GM19099 (cell line): ENCODE results near the gene POLR1A.

ENCODE experiments used
- POLR2A ChIP-seq: IDR thresholded peaks from 3 replicates; pipeline ENCODE4 v1.6.1; 2011; ENCODE audit warnings: low read depth; ENCODE audit not compliant: insufficient read length; ENCODE audit errors: extremely low read depth

The POLR1A gene

DNA sequence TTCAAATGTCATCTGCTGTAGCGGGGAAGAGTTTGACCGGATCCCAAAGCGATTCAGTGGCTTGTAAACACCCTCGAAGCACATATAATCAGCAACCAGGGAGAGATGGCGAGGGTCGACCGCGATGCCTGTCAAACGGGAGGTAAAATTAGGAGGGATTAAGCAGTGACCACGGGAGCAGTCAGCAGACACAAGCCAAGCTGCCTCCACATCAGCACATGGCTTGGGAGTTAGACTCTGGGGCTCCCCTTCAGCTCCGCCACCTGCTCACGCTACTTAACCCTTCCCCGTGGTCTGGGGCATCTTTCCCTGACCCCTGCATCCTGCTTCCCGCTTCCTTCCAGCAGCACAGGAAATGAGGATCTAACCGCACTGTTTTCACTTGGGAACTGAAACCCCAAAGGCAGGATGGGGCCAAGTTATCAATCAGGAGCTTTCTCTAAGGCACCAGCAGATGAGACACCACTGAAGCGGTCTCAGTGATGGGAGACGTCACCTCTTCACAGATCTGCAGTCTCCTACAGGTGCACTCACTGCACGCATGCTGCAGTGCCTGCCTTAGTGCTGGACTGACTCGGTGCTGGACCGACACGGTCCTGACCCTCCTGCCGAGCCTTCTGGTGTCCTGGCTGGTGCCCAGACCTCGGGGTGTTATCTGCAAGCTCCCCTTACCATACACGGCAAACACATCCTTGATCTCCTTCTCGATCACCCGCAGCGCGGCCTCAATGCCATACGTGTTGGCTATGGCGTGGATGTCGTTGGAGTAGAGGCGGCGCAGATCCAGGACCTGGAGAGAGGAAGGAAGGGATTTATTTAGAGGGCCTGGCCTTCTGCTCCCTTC lies 77.5 kb downstream of the POLR1A start:
- no peak for TF ChIP-seq POLR2A

DNA sequence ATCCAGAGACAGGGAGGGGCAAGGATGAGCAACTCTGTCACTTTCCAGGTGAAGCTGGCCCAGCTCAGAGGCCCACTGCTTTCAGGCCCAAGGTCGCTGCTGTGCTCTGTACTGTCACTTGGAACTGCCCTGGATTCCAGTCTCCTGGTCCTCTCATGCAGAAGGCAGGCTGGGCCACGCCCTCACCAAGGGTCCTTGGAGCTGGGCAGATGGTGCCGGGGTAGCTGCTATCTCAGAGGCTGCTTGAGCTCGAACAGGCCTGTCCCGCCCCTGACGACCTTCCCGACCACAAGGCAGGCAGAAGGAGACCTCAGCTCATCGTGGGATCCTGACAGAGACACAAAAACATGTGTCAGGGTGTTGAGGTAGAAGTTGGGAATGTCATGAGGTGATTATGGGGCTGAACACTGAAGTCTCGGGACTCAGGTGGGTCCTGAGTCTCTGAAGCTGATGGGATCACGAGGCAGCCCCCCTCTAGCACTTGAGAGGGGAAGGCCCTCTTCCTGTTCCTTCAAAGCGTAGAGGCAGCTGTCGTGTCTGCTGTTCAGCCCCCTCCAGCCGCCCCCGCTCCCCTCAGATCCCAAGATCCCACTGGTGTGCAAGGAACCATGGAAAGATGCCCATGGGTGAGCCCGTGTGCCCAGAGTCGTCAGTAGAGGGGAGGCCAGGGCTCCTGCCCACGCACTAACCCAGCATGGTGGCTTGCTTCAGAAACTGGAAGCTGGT lies 78.3 kb downstream of the POLR1A start:
- TF ChIP-seq POLR2A, result no peak

DNA sequence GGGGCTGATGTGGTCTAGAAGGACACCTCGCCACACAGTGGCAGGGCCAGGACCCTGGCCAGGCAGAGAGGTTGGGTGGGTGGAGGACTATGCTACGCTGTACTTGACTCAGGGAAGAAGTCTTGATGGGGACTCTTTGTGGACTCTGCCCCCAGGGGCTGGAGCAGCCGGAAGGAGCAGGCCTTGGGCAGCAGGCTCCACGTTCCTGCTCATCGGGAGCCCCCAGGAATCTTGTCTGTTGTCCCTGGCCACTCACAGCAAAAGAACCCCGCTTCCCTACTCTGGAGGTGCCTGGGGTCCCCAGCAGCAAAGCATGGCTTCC lies 79.0 kb downstream of the POLR1A start:
- TF ChIP-seq POLR2A, result no peak

DNA sequence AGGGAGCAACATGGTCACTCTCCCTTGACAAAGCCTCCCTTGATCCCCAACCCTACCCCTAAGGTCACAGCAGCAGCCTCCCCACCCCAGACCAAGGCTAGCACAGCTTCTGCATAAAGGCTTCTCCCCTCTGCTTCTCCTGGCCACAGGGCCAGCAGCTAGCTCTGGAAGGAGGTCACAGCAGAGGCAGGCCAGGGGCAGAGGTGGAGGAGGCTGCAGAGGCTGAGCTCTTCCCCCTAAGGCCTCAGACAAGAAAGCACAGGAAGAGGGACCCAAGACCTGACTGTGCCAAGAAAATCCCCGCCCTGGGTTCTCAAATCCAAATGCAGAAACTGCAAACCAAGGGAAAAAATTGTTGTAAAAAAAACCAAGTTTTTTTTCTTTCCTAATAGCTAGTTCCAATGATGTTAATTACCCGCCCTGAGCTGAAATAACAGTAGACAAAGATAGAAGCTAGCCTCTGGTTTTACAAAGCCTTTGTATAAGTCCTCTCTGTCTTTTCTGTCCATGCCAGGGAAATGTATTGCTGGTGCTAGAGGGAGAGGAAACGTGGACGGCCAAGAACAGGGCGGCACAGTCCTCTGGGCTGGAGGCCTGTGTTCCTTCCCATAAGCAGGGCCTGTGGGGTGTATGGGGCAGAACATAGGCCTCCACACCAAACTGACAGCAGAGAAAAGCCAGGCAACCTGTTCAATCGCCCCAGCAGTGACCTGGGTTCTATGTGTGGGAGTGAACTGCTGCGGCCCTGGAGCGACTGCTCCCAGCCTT lies 79.5 kb downstream of the POLR1A start:
- no peak for TF ChIP-seq POLR2A

DNA sequence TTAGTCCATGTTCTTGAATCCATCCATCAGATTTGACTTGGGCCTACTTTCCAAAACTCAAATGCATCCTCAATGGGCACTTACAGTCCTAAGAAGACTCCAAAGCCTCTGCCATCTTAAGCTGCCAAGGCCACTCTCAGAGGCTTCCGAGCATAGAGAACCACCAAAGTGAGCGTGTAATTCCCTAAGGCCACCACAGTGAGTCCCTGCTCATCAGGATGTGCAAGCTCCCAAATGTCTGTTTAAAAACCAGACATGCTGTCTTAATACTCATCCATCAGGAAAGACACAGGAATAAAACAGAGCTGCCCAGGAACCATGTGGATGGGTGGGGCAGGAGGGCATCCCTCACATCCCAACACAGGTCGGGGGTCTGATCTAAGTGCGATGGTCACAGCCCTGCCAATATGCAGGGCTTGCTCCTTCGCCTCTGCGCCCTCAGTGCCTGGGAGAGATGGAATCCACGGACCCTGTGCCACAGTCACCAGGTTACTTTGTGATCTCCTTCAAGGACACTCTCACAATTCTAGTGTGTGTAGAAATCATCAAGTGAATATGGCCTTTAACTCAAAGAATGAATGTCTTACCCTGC lies 80.4 kb downstream of the POLR1A start:
- TF ChIP-seq POLR2A, result no peak

DNA sequence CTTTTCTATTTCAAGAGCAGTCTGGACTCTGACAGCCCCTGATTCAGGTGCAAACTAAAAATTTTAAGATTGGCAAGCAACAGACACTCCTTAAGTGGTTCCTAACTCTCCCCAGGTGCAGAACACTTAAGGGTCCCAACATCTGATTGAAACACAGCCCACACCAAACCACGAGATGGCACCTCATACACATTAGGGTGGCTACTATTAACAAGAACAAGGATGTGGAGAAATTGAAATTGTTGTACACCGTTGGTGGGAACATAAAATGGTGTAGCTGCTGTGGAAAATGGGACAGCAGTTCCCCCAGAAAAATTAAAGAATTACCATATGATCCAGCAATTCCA lies 82.3 kb downstream of the POLR1A start:
- no peak for TF ChIP-seq POLR2A

DNA sequence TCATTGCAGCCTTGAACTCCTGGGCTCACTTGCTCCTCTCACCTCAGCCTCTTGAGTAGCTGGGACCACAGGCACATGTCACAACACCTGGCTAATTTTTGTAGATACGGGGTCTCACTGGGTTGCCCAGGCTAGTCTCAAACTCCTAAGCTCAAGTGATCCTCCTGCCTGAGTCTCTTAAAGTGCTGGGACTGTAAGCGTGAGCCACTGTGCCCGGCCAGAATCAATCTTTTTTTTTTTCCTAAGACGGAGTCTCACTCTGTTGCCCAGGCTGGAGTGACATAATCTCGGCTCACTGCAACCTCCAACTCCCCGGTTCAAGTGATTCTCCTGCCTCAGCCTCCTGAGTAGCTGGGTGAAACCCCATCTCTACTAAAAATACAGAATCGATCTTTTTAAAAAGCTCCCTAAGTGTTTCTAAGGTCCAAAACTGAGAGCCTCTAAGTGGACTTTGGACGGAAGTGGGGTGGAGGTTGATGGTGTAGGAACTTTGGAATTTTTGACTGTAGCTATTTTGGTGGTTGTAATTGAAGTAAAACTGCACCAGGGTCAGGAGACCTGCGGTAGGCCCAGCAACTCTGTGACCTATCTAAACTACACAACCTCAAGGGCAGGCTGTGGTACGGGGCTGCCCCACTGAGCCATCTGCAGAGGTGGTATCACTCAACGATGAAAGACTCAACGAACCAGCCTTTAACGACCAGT lies 82.9 kb downstream of the POLR1A start:
- TF ChIP-seq POLR2A, result no peak

DNA sequence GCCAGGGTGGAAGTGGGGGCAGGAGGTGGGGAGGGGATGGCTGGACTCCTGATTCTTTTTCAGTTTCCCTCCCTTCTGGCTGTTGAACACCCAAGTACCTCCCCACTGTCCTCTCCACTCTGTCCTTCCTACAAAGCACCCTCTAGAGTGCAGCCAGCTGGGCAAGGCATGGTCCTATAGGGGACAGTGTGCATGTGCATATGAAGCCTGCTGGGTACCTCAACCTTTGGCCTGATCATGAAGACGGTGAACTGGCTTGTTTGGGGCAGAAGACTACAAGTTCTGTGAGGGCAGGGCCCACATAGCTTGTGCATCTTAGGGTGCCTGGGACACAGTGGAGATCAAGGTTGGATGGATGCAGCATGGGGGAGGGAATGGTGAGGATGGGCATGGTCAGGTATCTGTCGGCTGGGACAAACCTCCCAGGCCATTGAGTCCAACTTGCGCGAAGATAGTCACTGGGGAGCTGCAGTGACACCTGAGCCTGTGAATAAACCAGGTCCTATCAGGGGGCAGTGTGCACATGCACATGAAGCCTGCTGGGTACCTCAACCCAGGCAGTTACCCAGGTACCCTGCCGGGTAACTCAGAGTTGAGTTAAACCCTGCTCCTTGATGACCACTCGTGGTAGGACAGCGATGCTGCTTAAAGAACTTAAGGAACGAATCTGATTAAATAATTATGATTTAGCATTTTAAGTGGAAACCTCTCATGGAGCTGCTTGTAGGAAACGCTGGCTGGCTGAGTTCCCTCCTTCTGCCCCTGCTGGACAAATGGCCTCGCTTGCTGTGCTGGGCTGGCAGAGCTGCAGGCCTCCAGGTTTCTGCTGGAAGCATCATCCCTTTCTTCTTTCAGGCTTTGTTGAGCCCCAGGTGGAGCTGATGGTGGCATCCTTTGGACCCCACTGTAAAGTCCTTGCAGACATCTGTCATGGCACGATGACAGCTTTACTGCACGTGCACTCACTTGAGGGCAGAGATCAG lies 84.0 kb downstream of the POLR1A start:
- no peak for TF ChIP-seq POLR2A

DNA sequence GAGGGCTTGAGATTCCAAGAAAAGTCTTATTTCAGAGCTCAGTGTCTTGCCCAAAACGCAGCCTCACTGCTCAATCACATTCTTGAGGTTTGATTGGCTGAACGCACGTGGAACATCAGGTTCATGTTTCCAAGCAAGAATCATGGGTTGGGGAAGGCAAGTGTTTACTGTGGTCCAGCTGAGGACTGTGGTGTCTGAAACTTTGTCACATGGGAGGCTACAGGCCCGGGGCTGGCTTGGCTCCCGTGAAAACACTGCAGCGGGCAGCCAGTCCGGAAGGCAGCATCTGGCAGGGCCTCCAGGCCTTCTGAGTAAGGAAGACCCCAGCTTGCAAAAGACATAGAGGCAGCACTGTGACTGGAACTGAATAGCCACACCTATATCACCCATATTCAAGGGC lies 84.7 kb downstream of the POLR1A start:
- no peak for TF ChIP-seq POLR2A

DNA sequence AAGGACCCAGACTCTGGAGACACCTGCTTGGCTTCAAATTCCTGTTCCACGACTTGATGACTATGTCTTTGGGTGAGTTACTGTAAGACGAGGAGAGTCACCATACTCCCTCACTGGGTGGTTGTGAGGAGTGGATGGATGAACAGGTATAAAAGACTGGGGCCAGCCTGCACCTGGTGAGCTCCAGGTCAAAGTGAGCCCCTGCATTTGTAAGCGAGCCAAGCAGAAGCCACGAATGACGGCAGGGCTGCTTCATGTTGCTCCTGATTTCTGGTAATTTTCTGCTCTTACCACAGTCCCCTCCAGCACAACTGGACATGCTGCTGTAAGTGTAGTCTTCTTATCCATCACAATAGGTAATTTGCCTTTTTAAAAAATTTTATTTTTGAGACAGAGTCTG lies 86.6 kb downstream of the POLR1A start:
- no peak for TF ChIP-seq POLR2A

DNA sequence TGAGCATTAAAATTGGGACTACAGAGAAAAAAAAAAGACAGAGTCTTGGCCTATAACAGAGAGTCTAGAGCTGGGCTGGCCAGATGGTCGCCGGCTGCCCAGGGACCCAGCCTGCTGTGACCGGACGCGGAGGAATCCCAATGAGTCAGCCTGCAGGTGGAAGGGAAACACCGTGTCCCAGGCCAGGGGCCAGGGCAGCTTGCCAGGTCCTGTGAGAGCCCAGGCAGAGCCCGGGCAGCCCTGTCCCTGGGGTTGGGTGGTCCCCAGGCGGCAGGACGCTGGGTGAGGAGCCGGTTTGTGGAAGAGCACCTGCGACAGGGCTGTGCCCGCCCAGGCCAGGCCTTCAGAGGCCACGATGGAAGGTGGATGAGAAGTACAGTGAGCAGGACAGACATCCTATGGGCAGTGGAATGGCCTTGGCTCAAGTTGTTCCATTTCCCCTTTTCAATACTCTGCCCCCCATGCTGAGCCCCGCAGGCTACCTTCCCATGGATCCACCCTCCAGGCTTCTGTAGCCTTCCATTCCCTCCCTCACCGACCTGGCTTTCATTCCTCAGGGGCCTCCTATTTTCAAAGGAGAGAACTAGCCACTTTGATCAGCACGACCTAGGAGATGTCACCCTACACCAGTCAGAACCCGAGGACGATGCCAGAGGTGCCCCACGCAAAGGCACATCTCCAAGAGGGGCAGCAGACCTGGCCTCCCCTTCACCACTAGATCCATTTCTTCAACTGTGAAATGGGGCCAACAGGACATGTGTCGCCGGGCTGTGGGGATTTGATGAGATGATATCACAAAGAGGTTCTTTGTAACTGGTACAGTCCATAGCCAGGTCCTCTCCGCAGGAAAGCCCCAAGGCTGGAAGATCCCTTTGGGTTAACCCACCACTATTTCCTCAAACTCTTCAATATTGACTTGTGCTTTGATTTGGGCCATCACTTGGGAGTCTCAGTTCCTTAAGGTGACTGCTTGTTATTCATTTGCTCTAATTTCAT lies 87.5 kb downstream of the POLR1A start:
- TF ChIP-seq POLR2A, result no peak

DNA sequence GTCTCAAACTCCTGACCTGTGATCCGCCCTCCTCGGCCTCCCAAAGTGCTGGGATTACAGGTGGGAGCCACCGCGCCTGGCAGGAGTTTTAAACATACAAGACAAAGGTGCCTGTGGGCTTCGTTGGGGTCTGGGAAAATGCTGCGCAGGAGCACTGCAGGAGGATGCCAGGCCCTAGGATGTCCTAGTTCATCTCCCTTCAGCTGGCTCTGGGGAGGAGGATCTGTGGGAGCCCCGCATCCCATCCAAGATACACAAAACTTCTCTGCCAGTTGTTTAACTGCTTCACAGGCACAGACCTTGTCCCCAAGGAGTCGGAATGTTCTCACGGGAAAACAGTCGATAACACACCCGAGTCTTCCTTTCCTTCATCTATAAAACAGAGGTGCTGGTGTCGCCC lies 89.1 kb downstream of the POLR1A start:
- no peak for TF ChIP-seq POLR2A

DNA sequence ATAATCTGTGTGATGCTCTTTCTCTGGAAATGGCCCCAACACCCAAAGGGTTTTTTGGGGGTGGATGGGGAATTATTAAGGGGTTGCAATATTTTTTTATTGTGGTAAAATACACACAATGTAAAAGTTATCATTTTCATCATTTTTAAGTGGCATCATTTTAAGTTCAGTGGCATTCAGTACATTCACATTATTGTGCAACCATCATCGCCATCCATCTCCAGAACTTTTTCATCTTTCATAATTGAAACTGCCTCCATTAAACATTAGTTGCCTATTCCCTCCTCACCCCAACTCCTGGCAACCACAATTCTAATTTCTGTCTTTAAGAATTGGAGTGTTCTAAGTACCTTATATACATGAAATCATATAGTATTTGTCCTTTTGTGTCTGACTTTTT lies 90.0 kb downstream of the POLR1A start:
- TF ChIP-seq POLR2A, result no peak

DNA sequence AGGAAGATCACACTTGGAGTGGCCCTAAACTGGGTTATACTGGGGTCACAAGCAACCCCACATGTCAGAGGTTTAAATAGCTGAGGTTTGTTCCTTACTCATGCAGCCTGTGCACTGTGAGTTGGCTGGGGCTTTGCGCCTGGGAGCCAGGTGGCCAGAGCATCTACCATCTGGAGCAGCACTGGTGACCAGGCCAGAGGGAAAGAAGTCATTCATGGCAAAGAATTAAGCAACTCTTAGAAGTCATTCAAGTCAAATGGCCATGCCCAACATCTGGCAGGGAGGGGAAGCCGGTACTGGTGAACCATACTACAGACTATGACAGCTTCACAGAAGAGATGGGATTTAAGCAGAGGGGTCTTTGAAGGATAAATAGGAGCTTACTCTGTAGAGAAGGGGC lies 90.7 kb downstream of the POLR1A start:
- TF ChIP-seq POLR2A, result no peak
